H9 (cell line): ENCODE data around the gene ZNF213. TPM values are rescaled to one million over a fixed set of nuclear protein-coding genes. Genes with fewer than 3 reads are reported as not detected.

Experiments used
- DNase-seq: peaks from one replicate; pipeline ENCODE4 v3.0.0-alpha.2; 2017
- H2AFZ ChIP-seq: one replicate; pipeline ENCODE4 v1.6.1; 2013; ENCODE audit warnings: mild to moderate bottlenecking, low read length, control low read depth, moderate library complexity
- H2AK5ac ChIP-seq: 2 replicates; pipeline ENCODE4 v1.6.1; 2013; ENCODE audit warnings: low read length, control low read depth, mixed read lengths; ENCODE audit not compliant: insufficient read length
- H2BK120ac ChIP-seq: one replicate; pipeline ENCODE4 v1.6.1; 2013; ENCODE audit warnings: low read depth, mild to moderate bottlenecking, low read length, control low read depth, inconsistent platforms; ENCODE audit not compliant: poor library complexity, severe bottlenecking
- H2BK12ac ChIP-seq: 2 replicates; pipeline ENCODE4 v1.6.1; 2013; ENCODE audit warnings: low read length, control low read depth, mixed read lengths, low read depth; ENCODE audit not compliant: insufficient read length
- H2BK15ac ChIP-seq: 2 replicates; pipeline ENCODE4 v1.6.1; 2013; ENCODE audit warnings: low read depth, low read length, control low read depth
- H2BK20ac ChIP-seq: one replicate; pipeline ENCODE4 v1.6.1; 2013; ENCODE audit warnings: low read depth, mild to moderate bottlenecking, low read length, control low read depth, inconsistent platforms; ENCODE audit not compliant: poor library complexity, severe bottlenecking
- H2BK5ac ChIP-seq: 2 replicates; pipeline ENCODE4 v1.6.1; 2013; ENCODE audit warnings: low read length, control low read depth, mixed read lengths; ENCODE audit not compliant: insufficient read length
- H3K14ac ChIP-seq: 2 replicates; pipeline ENCODE4 v1.6.1; 2013; ENCODE audit warnings: low read length, control low read depth; ENCODE audit not compliant: insufficient read depth
- H3K18ac ChIP-seq: 2 replicates; pipeline ENCODE4 v1.6.1; 2013; ENCODE audit warnings: low read depth, mild to moderate bottlenecking, mixed read lengths, low read length, control low read depth; ENCODE audit not compliant: insufficient read length
- H3K23ac ChIP-seq: 2 replicates; pipeline ENCODE4 v1.6.1; 2013; ENCODE audit warnings: low read length, control low read depth, mixed read lengths, low read depth; ENCODE audit not compliant: insufficient read length
- H3K23me2 ChIP-seq: 2 replicates; pipeline ENCODE4 v1.6.1; 2013; ENCODE audit warnings: low read depth, mild to moderate bottlenecking, mixed read lengths, low read length, control low read depth; ENCODE audit not compliant: insufficient read length, poor library complexity, severe bottlenecking
- H3K27ac ChIP-seq: 2 replicates; pipeline ENCODE4 v1.5.1; 2013; ENCODE audit warnings: low read length, control low read depth, mixed read lengths, low read depth; ENCODE audit not compliant: insufficient read length
- H3K27me3 ChIP-seq: 2 replicates; pipeline ENCODE4 v1.6.1; 2013; ENCODE audit warnings: low read length, control low read depth, inconsistent platforms; ENCODE audit not compliant: insufficient read depth
- H3K4ac ChIP-seq: 2 replicates; pipeline ENCODE4 v1.6.1; 2013; ENCODE audit warnings: low read depth, mild to moderate bottlenecking, control low read depth, inconsistent platforms, low read length, moderate library complexity
- H3K4me1 ChIP-seq: 2 replicates; pipeline ENCODE4 v1.6.1; 2013; ENCODE audit warnings: low read length, control low read depth, inconsistent platforms; ENCODE audit not compliant: insufficient read depth
- H3K4me2 ChIP-seq: 2 replicates; pipeline ENCODE4 v1.6.1; 2013; ENCODE audit warnings: low read length, control low read depth, mixed read lengths; ENCODE audit not compliant: insufficient read length, insufficient read depth
- H3K56ac ChIP-seq: 2 replicates; pipeline ENCODE4 v1.6.1; 2013; ENCODE audit warnings: low read depth, mild to moderate bottlenecking, mixed read lengths, low read length, control low read depth; ENCODE audit not compliant: insufficient read length
- H3K79me1 ChIP-seq: 2 replicates; pipeline ENCODE4 v1.6.1; 2013; ENCODE audit warnings: low read depth, mild to moderate bottlenecking, moderate library complexity, low read length, control low read depth, inconsistent platforms; ENCODE audit not compliant: insufficient read depth, poor library complexity, severe bottlenecking
- H3K79me2 ChIP-seq: 2 replicates; pipeline ENCODE4 v1.6.1; 2013; ENCODE audit warnings: low read length, control low read depth, inconsistent platforms; ENCODE audit not compliant: insufficient read depth
- H3K9ac ChIP-seq: 2 replicates; pipeline ENCODE4 v1.6.1; 2013; ENCODE audit warnings: low read length, control low read depth, mixed read lengths; ENCODE audit not compliant: insufficient read length; ENCODE audit errors: extremely low read depth
- H3K9me3 ChIP-seq: one replicate; pipeline ENCODE4 v1.6.1; 2013; ENCODE audit warnings: low read depth, low read length, inconsistent platforms; ENCODE audit not compliant: control insufficient read depth
- H3T11ph ChIP-seq: one replicate; pipeline ENCODE4 v1.6.1; 2013; ENCODE audit warnings: mild to moderate bottlenecking, low read length, control low read depth, inconsistent platforms
- H4K20me1 ChIP-seq: one replicate; pipeline ENCODE4 v1.6.1; 2013; ENCODE audit not compliant: control insufficient read depth, insufficient read length, insufficient read depth
- H4K5ac ChIP-seq: 2 replicates; pipeline ENCODE4 v1.6.1; 2013; ENCODE audit warnings: low read depth, mild to moderate bottlenecking, mixed read lengths, low read length, control low read depth; ENCODE audit not compliant: insufficient read length
- H4K8ac ChIP-seq: replicated peaks from 2 replicates; pipeline ENCODE4 v1.6.1; 2013; ENCODE audit warnings: low read length, control low read depth, mixed read lengths, low read depth; ENCODE audit not compliant: insufficient read length
- H4K91ac ChIP-seq: 2 replicates; pipeline ENCODE4 v1.6.1; 2013; ENCODE audit warnings: low read depth, mild to moderate bottlenecking, moderate library complexity, mixed read lengths, low read length, control low read depth; ENCODE audit not compliant: insufficient read length
- H3K27ac Mint-ChIP-seq, 3 experiments: 2 replicates in 2 of 3; 3 replicates in 1 of 3; pipeline ENCODE4 v1.8.0; 2020 to 2021; ENCODE audit warnings: mixed read lengths in 3 of 3, mild to moderate bottlenecking in 1 of 3, moderate library complexity in 1 of 3
- H3K27me3 Mint-ChIP-seq: 2 replicates; pipeline ENCODE4 v1.8.0; 2021; ENCODE audit warnings: low read depth, mild to moderate bottlenecking, moderate library complexity, mixed read lengths
- H3K36me3 Mint-ChIP-seq, 3 experiments: 2 replicates in 2 of 3; 3 replicates in 1 of 3; pipeline ENCODE4 v1.8.0; 2020 to 2021; ENCODE audit warnings: low read depth in 3 of 3, mixed read lengths in 3 of 3; ENCODE audit not compliant: insufficient read depth in 1 of 3
- H3K4me1 Mint-ChIP-seq, 2 experiments: 2 replicates each; pipeline ENCODE4 v1.8.0; 2020; ENCODE audit warnings: mixed read lengths in 2 of 2
- H3K4me3 Mint-ChIP-seq, 2 experiments: 2 replicates in 1 of 2; 3 replicates in 1 of 2; pipeline ENCODE4 v1.8.0; 2020 to 2021; ENCODE audit warnings: mild to moderate bottlenecking in 2 of 2, mixed read lengths in 2 of 2, moderate library complexity in 1 of 2
- H3K9me3 Mint-ChIP-seq, 2 experiments: 2 replicates in 1 of 2; 3 replicates in 1 of 2; pipeline ENCODE4 v1.8.0; 2020; ENCODE audit warnings: mild to moderate bottlenecking in 2 of 2, mixed read lengths in 2 of 2, moderate library complexity in 1 of 2
- WGBS: extraction: QIAGEN DNeasy Blood & Tissue Kit; methylation state at CpG from one replicate; pipeline ENCODE4 v1.1.7; 2013; ENCODE audit warnings: missing lambda C conversion rate, low lambda C conversion rate, mixed read lengths; ENCODE audit not compliant: insufficient read length; ENCODE audit errors: extremely low coverage; 5-methylcytosine and 5-hydroxymethylcytosine counted together
- total RNA-seq: library from RNA; stranded (reverse); gene quantifications from 2 replicates; pipeline ENCODE4 v1.2.1, GENCODE V29; 2021
- TF ChIP-seq, protein P1 (sequence below): fragments of 200-600 bp; sonication (generic); conservative IDR thresholded peaks from 3 replicates; pipeline ENCODE4 v1.8.0; 2021; ENCODE audit warnings: antibody characterized with exemption, mild to moderate bottlenecking

The ZNF213 gene
- total RNA-seq, 1 experiment from 2014 or later = 6.4 TPM

DNA sequence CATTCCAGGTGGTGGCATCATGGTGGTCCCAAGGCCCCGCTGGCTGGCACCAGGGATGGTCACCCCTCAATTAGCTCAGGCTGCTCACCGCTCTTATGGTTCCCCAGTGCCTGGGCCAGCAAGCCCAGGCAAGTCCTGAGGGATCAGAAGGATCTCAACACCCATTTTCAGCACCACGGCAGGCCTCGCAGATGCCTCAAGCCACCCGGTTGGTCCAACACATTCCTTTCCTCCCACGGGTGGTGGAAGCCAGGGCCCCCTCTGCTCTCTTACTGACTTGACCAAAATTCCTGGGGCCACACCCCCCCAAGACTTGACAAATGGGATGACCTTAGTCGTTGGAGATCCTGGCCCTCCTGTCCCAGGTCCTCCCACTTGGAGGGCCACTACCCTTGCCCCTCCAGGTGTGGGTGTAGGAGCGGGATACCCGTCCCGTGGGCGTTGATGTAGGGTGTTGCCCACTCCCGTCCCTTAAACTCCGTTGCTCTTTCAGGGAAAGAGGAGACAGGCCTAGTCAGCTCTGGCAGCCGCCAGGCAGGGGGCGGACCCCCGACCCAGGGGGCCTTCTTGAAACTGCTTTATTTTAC is 16.5 kb upstream of the ZNF213 start:
- Mint-ChIP-seq H3K4me1 (peaks cover 9 to 11% of the 10 kb centered on the region in 2 experiments), H3K4me3 (no peak overlapping the region), H3K9me3 (no peaks in the 10 kb centered on the region), H3K27ac (peak overlapping the region in 1 of 3 experiments; percentile 44; a peak in 1 of 7 replicates), H3K27me3 (no peaks in the 10 kb centered on the region; the same call in 1 of the 2 replicates), H3K36me3 (peaks cover 14 to 45% (median 30%) of the 10 kb centered on the region in 3 experiments)
- Histone ChIP-seq H3K14ac (no peak overlapping the region), H2BK12ac (no peak overlapping the region), H2BK20ac (no peak overlapping the region), H3K4ac (no peak overlapping the region), H2BK5ac (no peak overlapping the region), H3K4me1 (no peaks in the 10 kb centered on the region), H3K9ac (no peak overlapping the region), H2BK120ac (no peak overlapping the region), H3K23me2 (no peaks in the 10 kb centered on the region), H2AFZ (no peak overlapping the region), H3T11ph (no peak overlapping the region), H3K9me3 (no peaks in the 10 kb centered on the region), H3K56ac (no peak overlapping the region), H3K18ac (no peak overlapping the region), H4K20me1 (no peaks in the 10 kb centered on the region), H4K8ac (no peak overlapping the region), H3K79me1 (peaks cover 2% of the 10 kb centered on the region), H3K27ac (no peak overlapping the region), H3K27me3 (no peaks in the 10 kb centered on the region), H2BK15ac (no peak overlapping the region), H4K91ac (no peak overlapping the region), H2AK5ac (no peak overlapping the region), H3K79me2 (no peaks in the 10 kb centered on the region), H3K23ac (no peak overlapping the region), H4K5ac (no peak overlapping the region), H3K4me2 (no peak overlapping the region)
- TF ChIP-seq, protein P1, sequence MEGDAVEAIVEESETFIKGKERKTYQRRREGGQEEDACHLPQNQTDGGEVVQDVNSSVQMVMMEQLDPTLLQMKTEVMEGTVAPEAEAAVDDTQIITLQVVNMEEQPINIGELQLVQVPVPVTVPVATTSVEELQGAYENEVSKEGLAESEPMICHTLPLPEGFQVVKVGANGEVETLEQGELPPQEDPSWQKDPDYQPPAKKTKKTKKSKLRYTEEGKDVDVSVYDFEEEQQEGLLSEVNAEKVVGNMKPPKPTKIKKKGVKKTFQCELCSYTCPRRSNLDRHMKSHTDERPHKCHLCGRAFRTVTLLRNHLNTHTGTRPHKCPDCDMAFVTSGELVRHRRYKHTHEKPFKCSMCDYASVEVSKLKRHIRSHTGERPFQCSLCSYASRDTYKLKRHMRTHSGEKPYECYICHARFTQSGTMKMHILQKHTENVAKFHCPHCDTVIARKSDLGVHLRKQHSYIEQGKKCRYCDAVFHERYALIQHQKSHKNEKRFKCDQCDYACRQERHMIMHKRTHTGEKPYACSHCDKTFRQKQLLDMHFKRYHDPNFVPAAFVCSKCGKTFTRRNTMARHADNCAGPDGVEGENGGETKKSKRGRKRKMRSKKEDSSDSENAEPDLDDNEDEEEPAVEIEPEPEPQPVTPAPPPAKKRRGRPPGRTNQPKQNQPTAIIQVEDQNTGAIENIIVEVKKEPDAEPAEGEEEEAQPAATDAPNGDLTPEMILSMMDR = no peak
- no peak for DNase-seq
- WGBS = no CpG with 5 or more reads among the region's 16 CpGs
